Stimulated activated CD4-positive, alpha-beta T cell treated with anti-CD3 and anti-CD28 coated beads, Interleukin-4, amount 100 ng/mL, for 48 hours (primary cell): ENCODE measurements around the gene JUND.

Experiments used
- DNase-seq, 2 donors: peaks; one replicate each; pipeline ENCODE4 v3.0.0-alpha.2; 2020; ENCODE audit warnings: low read depth in 2 of 2

JUND gene

DNA sequence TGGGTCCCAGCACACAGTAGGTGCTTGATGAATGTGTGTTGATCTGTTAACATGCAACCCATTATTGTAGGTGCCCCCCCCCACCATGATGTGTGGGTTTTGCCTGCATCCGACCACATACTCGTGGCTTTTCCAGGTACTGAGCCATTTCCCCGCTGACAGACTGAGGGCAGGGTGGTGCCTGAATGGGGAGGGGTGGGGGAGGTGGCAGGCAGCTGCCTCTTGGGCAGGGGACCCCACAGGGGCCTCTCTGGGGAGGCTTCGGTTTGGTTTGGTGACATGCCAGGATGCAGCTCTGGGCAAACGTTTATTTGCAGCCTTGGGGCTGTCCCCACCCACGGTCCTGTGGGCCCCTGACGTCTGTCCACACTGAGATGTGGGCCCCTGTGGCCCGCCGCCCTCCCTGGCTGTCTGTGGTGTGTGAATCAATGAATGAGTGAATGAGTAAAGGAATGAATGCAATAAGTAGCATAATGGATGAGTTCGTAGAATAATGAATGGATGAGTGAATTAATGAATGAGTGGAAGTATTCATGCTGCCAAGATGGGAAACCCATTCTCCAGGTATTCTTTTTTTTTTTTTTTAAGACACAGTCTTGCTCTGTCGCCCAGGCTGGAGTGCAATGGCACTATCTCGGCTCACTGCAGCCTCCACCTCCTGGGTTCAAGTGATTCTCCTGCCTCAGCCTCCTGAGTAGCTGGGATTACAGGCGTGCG lies 9.0 kb upstream of the JUND start:
- DNase-seq, result peak; percentile 85 to 95

DNA sequence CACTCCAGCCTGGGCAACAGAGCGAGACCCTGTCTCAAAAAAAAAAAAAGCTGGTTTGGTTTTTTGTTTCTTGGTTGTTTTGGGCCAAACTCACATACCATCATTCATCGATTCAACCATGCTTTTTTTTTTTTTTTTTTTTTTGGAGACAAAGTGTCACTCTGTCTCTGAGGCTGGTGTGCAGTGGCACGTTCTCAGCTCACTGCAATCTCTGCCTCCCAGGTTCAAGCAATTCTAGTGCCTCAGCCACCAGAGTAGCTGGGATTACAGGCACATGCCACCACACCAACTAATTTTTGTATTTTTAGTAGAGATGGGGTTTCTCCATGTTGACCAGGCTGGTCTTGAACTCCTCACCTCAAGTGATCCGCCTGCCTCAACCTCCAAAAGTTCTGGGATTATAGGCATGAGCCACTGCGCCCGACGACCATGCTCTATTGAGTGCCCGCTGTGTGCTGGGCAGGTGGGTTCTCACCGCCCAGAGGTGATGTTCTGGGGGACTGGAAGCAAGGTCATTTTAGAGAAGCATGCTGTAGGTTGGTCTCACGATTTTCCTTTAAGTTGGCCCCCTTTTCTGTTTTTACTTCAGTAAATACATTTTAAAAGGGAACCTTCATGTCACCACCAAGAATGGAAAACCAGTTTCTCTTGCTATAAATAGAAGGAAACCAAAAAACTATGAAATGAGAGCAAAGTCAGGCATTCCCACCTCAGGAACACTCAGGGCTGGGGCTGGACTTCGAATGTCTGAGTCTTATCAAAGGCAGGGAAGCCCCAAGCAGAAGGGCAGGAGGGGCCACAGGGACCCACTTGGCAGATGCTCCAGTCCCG lies 8.3 kb upstream of the JUND start:
- DNase-seq, result no peak

DNA sequence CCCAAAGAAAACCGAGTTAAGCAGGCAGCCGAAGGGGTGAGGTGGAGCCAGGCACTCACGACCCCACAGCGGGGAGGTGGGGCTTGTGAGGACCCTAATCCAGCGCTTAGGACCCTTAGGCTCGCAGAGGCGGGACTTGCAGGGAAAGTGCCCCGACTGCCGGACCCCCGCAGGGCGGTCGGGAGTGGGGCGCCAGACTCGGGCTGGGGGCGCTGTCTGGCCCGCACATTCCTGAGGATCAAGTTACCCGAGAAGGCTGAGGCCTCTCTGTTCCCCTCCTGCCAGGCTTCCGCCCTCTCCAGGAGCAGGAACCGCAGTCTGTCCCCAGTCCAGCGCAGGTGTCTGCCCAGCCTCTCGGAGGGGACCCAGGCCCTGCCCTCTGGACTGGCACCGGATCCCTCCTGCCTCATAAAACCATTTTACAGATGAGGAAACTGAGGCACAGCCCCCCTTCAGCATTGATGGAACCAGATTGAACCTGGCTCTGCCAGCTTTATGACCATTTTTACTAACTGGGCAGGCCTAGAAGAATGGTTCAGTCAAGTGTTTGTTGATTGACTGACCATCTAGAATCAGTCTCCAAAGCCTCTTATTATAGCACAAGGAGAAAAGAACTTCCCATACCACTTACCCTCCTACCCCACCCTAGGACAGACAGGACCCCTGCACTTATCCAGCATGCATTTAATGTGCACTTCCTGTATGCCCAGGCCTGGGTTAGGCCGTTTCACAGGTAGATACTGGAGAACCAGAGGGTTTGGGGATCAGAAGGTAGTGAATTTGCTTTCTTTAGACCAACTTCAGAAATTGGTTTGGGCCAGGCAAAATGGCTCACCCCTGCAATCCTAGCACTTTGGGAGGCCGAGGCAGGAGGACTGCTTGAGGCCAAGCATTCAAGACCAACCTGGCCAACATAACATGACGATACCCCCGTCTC lies 6.7 kb upstream of the JUND start:
- DNase-seq, result no peak

DNA sequence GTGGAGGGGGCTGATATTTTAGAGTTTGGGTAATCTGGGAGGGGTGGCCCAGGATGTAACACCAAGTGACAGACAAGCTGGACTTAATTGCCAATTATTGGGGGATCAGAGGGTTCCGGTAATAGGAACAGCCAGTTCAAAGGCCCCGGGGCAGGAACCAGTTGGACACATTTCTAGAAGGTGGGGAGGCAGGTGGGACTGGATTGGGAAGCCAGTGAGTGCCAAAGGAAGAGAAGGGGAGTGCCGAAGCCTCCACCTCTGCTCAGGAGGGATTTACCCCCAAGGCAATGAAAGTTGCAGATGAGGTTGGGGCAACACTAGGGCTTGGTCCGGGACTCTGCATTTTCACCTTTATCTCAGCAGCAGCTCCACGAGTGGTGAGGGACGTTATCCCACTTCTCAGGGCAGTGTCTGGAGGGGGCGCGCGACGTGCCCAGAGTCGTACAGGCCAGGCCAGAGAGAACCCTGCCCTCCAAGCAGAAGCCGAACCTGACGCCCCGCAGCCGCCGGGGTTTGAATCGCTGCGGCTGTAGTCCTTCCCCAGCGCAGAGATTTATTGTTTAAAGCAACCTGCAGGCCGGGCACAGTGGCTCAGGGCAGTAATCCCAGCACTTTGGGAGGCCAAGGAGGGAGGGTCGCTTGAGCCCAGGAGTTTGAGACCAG lies 5.7 kb upstream of the JUND start:
- no peak for DNase-seq

DNA sequence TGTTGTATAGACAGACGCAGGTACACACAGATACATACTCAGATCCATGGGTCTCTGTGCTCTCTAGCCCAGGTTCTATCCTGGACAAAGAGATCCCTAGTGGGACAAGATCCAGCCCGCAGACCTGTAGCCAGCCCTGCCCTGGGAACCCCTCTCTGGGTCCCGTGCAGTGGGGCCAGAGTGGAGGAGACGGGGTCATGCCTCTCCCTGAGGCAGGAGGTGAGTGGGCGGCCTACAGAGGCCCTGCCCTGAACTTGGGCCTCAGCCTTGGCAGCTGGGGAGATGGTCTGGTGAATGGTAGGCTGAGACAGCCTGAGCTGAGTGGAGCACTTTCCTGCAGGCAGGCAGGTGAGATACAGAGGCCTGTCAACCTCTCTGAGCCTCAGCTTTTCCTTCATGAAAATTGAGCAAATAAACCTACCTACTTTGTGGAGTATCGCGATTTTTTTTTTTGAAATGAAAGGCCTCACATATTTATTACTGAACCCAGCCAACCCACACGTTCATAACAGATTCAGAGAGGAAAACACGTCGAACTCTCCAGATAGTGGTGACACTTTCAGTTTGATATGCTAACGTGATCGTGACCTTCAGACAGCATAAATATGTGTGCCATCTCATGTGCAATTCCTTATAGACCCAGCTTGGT lies 3.4 kb upstream of the JUND start:
- peak; percentile 54 to 63 for DNase-seq

DNA sequence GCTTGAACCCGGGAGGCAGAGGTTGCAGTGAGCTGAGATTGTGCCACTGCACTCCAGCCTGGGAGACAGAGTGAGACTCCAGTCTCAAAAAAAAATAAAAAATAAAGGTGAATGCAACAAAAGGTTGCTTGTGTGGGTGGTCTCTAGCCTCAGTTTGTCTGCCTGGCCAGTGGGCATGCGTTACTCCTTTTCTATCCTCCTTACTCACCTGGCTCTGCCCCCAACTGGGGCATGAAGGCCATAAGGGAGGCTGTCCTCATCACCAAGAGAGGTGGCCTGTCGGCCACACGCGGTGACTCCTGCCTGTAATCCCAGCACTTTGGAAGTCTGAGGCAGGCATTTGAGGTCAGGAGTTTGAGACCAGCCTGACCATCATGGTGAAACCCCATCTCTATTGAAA lies 1.9 kb upstream of the JUND start:
- DNase-seq, result no peak

DNA sequence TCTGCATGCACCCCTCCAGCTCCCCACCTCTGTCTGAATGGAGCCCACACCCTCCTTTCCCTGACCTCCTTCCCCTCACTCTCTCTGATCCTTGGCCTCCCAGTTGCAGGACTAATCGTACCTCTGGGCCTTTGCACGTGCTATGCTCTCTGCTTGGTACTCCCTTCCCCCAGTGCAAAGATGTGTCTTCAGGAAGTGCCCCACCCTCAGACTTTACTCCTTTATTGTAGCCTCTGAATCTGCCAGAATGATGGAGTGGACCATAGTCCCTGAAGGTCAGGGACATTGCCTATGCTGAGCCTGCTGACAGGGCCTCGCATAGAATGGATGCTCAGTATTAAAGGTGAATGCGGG lies 1.3 kb upstream of the JUND start:
- no peak for DNase-seq

DNA sequence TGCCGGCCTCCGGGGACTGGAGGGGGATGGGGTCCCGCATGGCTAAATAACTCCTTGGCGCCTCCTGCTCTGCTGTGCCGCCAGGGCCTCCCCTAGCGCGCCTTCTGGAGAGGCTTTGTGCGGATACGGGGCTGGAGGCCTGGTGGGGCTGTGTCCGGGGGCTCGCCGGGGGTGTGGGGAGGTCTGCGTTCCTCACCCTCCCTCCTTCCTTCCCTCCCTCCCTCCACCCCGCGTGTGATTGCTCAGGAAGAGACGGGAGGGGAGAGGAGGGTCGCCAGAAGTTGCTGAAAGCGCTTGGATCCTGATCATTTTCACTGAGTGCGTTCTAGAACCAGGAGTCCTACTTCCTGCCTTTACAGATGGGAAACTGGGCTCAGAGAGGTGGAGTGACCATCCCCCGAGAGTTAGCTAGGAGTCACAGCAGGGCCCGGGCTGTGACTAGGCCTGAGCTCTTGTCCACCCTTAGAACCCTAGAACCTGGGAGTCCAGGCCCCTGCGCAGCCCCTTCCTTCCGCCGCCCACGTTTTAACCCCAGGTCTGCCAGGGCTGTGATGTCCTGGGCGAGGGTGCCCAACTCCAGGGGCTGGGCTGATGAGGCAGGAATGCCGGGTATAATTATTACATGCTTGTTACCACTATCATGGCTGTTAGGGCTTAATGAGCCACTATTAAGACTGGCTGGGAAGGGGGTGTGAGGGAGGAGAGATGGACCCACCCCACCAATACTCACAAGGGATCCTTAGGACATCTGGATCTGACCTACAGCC lies 782 bp upstream of the JUND start:
- peak in 1 of 2 donors; percentile 28 for DNase-seq

DNA sequence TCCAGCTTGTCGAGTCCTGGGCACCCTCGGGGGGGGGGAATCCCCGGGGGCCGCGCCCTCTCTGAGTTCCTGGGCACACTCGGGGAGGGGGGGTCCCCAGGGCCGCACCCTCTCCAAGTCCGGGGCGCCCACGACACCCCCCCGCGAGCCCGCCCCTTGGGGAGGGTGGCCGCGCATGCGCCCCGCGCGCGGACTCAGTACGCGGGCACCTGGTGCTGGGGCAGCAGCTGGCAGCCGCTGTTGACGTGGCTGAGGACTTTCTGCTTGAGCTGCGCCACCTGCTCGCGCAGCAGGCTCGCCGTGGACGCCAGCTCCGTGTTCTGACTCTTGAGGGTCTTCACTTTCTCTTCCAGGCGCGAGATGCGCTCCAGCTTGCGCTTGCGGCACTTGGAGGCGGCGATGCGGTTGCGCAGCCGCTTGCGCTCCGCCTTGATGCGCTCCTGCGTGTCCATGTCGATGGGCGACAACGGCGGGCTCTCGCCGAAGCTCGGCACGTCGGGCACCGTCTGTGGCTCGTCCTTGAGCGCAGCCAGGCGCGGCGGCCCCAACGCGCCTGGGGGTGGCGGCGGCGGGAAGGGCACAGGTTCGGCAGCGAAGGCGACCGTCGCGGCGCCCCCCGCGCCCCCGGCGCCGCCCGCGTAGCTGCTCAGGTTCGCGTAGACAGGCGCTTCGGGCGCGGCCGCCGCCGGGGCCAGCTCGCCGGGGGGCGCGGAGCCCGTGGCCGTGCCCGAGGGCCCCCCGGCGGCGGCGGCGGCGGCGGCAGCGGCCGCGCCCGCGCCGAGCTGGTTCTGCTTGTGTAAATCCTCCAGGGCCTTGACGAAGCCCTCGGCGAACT lies 958 bp downstream of the JUND start:
- DNase-seq, result peak; percentile 60 to 62

DNA sequence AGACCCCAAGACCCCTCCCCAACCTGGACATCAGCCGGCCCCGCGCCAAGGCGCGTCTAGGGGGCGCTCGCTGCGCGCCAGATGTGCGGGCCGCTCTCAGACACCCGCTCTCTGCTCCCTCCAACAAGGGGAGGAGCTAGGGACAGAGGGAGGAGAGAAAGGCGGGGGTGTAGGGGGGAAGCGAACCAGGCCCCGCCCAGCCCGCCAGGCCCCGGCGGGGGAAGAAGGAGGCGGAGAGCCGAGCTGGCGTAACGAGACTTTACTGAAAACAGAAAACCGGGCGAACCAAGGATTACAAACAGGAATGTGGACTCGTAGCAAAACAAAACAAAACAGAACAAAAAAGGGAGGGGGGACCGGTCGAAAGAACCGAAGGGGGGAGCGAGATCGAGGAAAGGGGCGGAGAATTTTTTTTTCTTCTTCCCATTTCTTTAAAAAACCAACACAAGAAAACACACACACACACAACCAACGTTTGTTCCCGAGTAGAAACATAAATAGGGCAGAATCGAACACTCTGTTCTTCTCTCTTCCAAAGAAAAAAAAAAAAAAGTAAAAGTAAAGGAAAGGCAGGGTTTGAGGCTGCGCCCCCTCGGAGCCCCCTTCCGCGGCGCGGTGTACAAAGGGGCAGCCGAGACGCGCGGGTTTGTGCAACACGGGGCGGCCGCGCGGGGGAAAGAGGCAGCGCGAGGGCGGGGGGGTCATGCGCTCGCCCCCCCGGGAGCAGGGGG lies 1.7 kb downstream of the JUND start:
- DNase-seq, result peak; percentile 79 to 90

DNA sequence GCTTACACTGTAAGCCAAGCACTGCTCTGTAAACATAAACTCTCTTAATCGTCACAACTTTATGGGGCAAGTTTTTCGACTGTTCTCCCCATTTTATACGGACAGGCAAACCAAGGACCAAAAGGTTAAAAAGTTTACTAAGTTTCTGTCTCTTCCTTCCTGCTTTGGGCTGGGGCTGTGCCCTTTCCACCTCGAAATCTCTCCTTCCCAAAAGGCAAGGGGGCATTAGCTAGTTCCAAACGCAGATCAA lies 2.2 kb downstream of the JUND start:
- no peak for DNase-seq

DNA sequence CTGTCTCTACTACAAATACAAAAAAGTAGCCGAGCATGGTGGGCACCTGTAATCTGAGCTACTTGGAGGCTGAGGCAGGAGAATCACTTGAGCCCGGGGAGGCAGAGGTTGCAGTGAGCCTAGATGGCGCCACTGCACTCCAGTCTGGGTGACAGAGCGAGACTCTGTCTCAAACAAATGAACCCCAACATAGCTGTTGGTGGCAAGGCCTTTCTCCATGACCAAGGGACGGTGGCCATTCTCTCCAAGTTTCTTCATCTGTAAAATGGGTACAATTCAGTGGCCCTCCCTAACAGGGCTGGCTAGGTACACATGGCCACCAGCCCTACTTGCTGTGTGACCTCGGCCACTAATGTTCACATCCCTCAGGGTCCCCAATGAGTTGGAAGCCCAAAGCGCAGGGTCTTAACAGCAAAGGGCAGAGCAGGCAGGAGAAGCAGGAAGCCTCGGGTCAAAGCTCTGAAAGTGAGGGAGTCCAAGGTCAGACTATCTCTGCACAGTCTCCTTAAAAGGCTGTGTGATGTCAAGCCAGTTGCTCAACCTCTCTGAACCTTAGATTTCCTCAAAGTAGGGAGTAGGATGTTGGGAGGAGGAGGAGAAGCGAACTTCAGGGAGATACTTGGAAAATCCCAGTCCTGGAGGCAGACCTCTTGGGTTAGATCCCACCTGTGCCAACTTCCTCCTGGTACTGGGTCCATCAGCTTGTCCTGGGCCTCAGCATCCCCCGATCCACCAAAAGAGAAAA lies 2.7 kb downstream of the JUND start:
- DNase-seq, result peak in 1 of 2 donors; percentile 45

DNA sequence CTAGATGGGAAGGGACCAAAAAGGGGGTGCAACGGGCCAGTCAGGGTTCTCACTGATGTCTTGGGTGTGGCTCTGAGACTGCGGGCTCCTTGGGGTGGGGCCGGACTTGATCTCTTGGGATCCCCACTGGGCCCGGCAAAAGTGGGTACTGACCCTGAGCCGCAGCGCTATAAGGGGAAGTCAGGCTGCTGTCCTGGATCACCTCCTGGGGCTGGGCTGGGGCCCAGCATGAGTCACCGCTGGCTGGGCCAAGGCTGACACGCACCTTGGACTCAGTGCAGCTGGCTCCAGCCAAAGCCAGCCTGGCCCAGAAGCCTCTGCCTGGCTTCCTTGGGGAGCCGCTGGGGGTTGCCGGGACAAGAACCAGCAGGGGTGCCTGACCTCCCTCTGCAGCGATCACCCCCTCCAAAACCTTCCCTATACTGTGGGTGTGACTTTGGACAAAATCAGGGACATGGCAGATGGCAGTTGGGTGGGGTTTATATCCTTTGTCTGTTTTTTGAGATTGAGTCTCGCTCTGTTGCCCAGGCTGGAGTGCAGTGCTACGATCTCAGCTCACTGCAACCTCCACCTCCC lies 6.6 kb downstream of the JUND start:
- DNase-seq, result no peak

DNA sequence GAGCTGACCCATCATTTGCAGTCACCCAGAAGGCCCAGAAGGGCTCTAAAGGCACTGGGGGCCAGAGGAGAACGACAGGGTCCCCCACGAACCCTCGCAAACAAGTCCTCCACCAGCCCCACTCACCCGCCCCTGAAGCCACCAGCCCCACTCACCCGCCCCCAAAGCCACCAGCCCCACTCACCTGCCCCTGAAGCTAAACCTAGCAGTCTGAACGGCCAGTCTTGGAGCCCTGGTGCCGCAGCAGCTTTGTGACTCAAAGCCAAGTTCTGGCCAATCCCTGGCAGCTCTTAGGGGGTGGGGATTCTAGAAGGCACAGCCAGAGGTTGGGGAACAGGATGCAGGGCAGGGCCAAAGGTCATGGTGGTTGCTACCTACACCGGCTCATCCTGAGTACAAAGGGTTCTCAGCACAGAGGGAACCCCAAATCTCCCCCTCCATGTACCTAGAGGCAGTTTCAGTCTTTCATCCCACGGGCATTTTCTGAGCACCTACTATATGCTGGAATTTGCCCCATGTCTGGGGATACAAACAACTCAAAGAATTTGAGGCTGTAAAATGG lies 7.1 kb downstream of the JUND start, which contains the start of gene IQCN:
Gene IQCN (minus strand): TSS at position 234 of the 562 bp plus-strand sequence. CDS start 4,974 bp downstream, outside the sequence.
- DNase-seq, result no peak

DNA sequence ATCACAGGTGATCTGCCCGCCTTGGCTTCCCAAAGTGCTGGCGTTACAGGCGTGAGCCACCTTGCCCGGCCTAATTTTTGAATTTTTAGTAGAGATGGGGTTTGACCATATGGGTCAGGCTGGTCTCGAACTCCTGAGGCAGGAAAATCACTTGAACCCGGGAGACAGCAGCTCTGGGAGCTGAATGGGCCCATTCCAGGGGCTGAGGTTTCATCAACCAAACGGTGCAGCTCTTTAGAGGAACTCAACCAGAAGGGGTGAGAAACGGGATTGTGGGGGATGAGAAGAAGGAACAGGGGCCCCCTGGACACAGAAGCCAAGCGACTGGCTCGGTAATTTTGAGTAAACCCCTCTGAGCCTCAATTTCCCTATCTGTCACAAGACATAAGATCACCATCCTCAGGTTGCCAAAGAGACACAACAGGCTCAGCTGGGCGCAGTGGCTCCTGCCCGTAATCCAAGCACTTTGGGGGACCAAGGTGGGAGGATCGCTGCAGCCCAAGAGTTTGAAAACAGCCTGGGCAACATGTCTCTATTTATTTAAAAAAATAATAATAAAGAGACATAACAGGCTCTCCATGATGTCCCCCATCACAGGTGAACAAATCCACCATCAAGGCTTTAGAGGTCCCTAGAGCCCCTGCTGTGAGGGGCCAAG lies 7.7 kb downstream of the JUND start:
- no peak for DNase-seq

DNA sequence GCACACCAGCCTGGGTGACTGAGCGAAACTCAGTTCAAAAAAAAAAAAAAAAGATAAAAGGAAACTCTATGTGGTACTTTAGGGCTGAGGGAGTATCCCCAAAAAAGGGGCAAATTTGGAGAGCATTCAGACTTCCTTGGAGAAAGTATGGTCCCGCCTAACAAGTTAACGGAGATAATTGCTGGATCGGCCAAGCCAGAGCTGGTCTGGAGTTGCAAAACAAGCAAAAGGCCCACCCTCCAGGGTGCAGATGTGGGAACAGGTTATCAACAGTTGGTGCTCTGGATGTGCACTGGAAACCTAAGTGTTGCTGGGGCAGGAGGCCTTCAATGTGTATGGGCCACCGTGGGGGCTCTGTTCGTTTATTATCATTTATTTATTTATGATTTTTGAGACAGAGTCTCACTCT lies 10.0 kb downstream of the JUND start:
- DNase-seq, result no peak

DNA sequence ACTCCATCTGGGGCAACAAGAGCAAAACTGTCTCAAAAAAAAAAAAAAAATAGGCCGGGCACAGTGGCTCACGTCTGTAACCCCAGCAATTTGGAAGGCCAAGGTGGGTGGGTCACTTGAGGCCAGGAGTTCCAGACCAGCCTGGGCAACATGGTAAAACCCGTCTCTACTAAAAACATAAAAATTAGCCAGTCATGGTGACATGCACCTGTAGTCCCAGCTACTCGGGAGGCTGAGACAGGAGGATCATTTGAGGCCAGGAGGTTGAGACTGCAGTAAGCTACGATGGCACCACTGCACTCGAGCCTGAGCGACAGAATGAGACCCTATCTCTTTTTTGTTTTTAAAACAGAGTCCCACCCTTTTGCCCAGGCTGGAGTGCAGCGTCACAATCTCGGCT lies 11.1 kb downstream of the JUND start:
- no peak for DNase-seq
